A673 (cell line): ENCODE measurements around the gene CEP164. TPM values are rescaled to one million over a fixed set of nuclear protein-coding genes. Genes with fewer than 3 reads are reported as not detected.

Experiments
- BruUV-seq: library from RNA; stranded (reverse); fragments of 400-500 nt; replicated peaks from 2 replicates; lab custom pipeline; 2021; lab: Mats Ljungman, UMichigan
- CTCF ChIA-PET: fragments of 300-600 bp; sonication (Branson Sonifier 250); formaldehyde crosslinking; loops from one replicate; lab custom pipeline; 2022; ENCODE audit warnings: antibody characterized with exemption; lab: Charles Lee
- POLR2A ChIA-PET: fragments of 300-600 bp; sonication (Branson Sonifier 250); formaldehyde crosslinking; loops from one replicate; lab custom pipeline; 2022; ENCODE audit warnings: antibody characterized with exemption; ENCODE audit not compliant: low non-redundant PET; lab: Charles Lee
- DNase-seq: peaks from one replicate; pipeline ENCODE4 v3.0.0-alpha.2; 2015; ENCODE audit warnings: low spot score
- H3K27ac ChIP-seq: fragments of 200-600 bp; sonication (generic); 2 replicates; pipeline ENCODE4 v1.5.1; 2016; ENCODE audit warnings: mixed run types, low read depth, mild to moderate bottlenecking, mixed read lengths, antibody characterized with exemption, low read length; ENCODE audit not compliant: poor library complexity, severe bottlenecking
- H3K27me3 ChIP-seq: fragments of 200-600 bp; sonication (generic); replicated peaks from 2 replicates; pipeline ENCODE4 v1.6.1; 2017; ENCODE audit warnings: mixed run types, low read depth, mild to moderate bottlenecking, mixed read lengths, antibody characterized with exemption, low read length; ENCODE audit not compliant: insufficient read depth, poor library complexity
- H3K36me3 ChIP-seq: fragments of 200-600 bp; sonication (generic); 2 replicates; pipeline ENCODE4 v1.6.1; 2016; ENCODE audit warnings: mixed run types, mild to moderate bottlenecking, mixed read lengths, antibody characterized with exemption, low read length; ENCODE audit not compliant: insufficient read depth, poor library complexity, severe bottlenecking
- H3K4me1 ChIP-seq: fragments of 200-600 bp; sonication (generic); 2 replicates; pipeline ENCODE4 v1.6.1; 2017; ENCODE audit warnings: mixed run types, mild to moderate bottlenecking, mixed read lengths, antibody characterized with exemption, low read length; ENCODE audit not compliant: insufficient read depth, poor library complexity, severe bottlenecking
- H3K4me3 ChIP-seq: fragments of 200-600 bp; sonication (generic); 2 replicates; pipeline ENCODE4 v1.5.1; 2016; ENCODE audit warnings: low read depth, mixed run types, mild to moderate bottlenecking, mixed read lengths, low read length; ENCODE audit not compliant: poor library complexity, severe bottlenecking
- H3K9me3 ChIP-seq: fragments of 200-600 bp; sonication (generic); 2 replicates; pipeline ENCODE4 v1.6.1; 2016; ENCODE audit warnings: mixed run types, low read depth, mild to moderate bottlenecking, mixed read lengths, antibody characterized with exemption, low read length; ENCODE audit not compliant: poor library complexity, severe bottlenecking
- EZH2 ChIP-seq: fragments of 200-600 bp; sonication (generic); IDR thresholded peaks from 2 replicates; pipeline ENCODE4 v1.6.1; 2017; ENCODE audit warnings: borderline replicate concordance, low read depth, mild to moderate bottlenecking, mixed read lengths, antibody characterized with exemption, low read length; ENCODE audit not compliant: poor library complexity, severe bottlenecking
- intact Hi-C: fragments of 100-400 bp; cut with micrococcal nuclease; formaldehyde crosslinking; loops from one replicate; pipeline ENCODE4 v1.10.0; 2022; ENCODE audit not compliant: unreplicated experiment
- total RNA-seq: library from RNA; stranded (reverse); gene quantifications from 2 replicates; pipeline ENCODE4 v1.2.3, GENCODE V29; 2021
- TF ChIP-seq, protein P1 (sequence below): fragments of 300-800, 200-600 bp; sonication (generic); conservative IDR thresholded peaks from 2 replicates; pipeline ENCODE4 v1.5.1; 2017; ENCODE audit warnings: low read depth, mild to moderate bottlenecking, antibody characterized with exemption, low read length, moderate library complexity, mixed read lengths

The CEP164 gene
- total RNA-seq, 1 experiment from 2014 or later = 39.4 TPM

DNA sequence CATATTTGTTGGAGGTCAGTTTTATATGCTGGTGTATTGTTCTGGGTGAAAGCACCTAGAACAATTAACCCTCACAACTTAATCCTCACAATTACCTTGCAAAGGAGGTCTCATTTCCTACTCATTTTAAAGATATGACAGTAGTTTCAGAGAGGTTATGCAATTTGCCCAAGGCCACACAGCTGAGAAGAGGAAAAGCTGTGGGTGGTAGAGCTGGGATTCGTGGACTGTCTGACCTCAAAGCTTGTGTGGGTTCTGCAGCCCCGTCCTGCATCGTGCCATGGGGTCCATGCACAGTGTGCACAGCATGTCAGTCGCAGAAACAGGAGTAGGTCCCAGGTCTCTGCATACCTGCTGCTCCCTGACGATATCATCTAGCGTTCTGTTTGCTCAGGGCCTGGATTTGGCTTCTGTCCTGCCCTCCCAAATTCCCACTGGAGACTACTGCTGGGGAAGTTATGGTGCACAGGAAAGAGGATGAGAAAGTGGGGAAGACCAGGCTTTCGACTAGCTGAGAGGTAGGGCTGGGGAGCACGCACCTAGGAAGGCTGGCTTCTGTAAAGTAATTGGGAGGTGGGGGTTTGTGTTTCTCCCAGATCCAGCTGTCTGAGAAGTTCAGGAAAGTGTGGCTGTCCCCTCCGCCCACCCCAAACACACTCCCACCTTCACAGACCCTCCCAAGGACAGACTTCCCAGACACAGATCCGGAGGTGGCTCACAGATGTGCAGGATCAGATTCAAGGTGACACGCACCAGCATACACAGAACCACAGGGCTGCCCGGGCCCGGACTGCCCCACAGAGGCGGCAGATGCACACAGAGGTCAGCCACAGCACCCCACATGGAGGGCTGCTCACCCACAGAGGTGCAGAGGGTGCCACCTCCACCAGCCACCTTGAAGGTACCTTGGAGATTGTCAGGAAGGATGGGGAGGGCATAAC lies 13.6 kb upstream of the CEP164 start:
- ChIA-PET POLR2A (no interaction called here), CTCF (no interaction called here)
- no peaks in the 10 kb centered on the region for H3K27me3 ChIP-seq
- no peaks in the 10 kb centered on the region for H3K36me3 ChIP-seq
- no peak for DNase-seq
- H3K9me3 ChIP-seq = no peaks in the 10 kb centered on the region
- H3K4me3 ChIP-seq = no peak overlapping the region
- peaks cover 3% of the 10 kb centered on the region for H3K4me1 ChIP-seq
- intact Hi-C loops = no loop called here
- TF ChIP-seq, protein P1, sequence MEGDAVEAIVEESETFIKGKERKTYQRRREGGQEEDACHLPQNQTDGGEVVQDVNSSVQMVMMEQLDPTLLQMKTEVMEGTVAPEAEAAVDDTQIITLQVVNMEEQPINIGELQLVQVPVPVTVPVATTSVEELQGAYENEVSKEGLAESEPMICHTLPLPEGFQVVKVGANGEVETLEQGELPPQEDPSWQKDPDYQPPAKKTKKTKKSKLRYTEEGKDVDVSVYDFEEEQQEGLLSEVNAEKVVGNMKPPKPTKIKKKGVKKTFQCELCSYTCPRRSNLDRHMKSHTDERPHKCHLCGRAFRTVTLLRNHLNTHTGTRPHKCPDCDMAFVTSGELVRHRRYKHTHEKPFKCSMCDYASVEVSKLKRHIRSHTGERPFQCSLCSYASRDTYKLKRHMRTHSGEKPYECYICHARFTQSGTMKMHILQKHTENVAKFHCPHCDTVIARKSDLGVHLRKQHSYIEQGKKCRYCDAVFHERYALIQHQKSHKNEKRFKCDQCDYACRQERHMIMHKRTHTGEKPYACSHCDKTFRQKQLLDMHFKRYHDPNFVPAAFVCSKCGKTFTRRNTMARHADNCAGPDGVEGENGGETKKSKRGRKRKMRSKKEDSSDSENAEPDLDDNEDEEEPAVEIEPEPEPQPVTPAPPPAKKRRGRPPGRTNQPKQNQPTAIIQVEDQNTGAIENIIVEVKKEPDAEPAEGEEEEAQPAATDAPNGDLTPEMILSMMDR = no peak
- TF ChIP-seq EZH2 = no peak
- no TSS peak for BruUV-seq
- H3K27ac ChIP-seq = no peak overlapping the region

DNA sequence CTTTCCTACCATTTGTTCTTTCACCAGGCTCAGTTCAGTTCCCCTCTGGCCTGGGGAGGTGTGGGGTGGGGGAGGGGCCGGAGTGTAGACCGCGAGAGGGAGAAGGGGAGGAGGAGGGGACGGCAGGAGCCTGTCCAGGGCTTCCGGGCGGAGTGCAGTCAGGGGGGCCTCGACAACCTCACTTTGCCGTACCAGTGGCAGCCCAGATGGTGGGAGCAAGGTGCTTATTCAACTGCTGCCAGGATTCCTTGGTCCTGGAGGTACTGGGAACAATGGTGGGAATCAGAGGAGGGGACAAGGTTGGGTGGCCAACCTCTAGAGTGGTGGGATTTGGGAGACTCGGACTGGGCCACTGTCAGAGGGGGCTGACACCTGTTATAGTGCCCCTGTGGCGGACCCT lies 12.8 kb upstream of the CEP164 start:
- Histone ChIP-seq H3K4me1 (peaks cover 3% of the 10 kb centered on the region), H3K36me3 (no peaks in the 10 kb centered on the region), H3K27ac (no peak overlapping the region), H3K4me3 (peak overlapping the region; percentile 84), H3K27me3 (no peaks in the 10 kb centered on the region), H3K9me3 (no peaks in the 10 kb centered on the region)
- ChIA-PET POLR2A (no interaction called here), CTCF (interaction anchor here (1.1 kb wide), 1 partner anchor 83 kb away, joined by 3 read pairs; the partner anchor contains the start of gene PCSK7)
- no peak for TF ChIP-seq EZH2
- TF ChIP-seq, protein P1 = no peak
- intact Hi-C loops = no loop called here
- DNase-seq = no peak
- BruUV-seq = no TSS peak

DNA sequence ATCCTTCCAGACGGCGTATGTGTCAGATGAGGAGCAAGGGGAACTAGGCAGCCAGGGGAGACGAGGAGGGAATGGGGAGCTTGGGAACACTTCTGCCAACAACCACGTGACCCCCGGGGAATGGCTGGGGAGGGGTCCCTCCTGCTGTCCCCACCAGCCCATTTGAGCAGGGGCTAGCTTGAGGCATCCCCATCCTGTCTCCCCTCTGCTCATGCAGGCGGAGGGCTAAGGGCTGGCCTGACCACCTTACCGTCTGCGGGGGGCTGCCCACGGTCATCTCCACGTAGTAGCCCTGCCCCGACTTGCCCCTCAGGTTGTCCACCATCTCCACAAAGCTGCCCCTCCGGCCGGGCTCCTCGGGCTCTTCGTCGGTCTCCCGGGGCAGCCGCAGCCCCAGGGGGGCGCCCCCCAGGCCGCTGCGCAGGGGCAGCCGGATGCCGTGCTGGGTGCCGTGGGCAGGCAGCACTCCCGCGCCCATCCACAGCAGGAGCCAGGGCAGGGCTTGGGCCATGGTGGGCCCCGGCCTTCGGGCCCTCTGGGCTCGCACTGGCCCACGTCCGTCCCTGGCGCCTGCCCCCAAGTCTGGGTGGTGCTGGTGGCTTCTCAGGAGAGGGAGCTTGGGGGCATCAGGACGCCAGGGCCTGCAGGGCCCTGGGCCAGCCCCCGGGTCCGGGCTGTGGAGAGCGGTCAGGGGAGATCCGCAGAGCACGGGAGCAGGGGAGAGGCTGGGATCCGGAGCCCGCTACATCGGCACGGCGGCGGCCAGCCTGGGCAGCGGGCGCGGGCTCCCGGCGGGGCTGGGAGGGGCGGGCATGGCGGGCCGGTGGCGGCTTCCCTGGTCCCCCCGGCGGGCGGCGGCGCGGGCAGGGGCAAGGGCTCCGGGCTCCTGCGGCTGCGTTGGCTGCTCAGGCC lies 12.1 kb upstream of the CEP164 start:
- Histone ChIP-seq H3K36me3 (no peaks in the 10 kb centered on the region), H3K4me1 (peaks cover 3% of the 10 kb centered on the region), H3K27me3 (no peaks in the 10 kb centered on the region), H3K9me3 (no peaks in the 10 kb centered on the region), H3K27ac (no peak overlapping the region), H3K4me3 (peak overlapping the region; percentile 84)
- TF ChIP-seq, protein P1 = no peak
- TF ChIP-seq EZH2 = no peak
- no TSS peak for BruUV-seq
- intact Hi-C loops = loop anchor here (1.0 kb wide), 1 partner anchor 12 kb away; the partner anchor contains the start of gene CEP164
- CTCF ChIA-PET = interaction anchor here (1.1 kb wide), 1 partner anchor 84 kb away, joined by 3 read pairs; the partner anchor contains the start of gene PCSK7
- no peak for DNase-seq
- POLR2A ChIA-PET = interaction anchor here (0.7 kb wide), 1 partner anchor 12 kb away, joined by 4 read pairs; the partner anchor contains the start of gene CEP164
